ENCODE measurements around the gene SIGLEC5.

DNA sequence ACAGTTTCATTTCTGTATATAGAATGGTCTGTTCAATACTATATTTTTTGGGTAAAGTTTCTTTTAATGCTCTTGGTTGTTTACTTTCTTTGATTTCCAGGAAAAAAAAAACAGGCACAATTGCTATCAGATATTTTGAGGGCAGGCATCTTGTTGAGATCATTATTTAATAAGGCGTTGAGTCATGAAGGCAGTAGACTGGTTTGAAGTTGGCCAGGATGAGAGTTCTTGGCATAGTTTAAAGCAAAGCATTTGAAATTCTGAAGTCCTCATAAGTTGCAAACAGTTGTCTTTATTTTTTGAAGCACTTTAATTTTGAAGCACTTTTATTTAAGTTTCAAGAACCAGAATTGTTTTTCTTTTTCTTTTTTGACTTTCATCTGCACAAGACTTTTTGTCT, 61.7 kb downstream of the SIGLEC5 start:
- no peak for TF ChIP-seq POLR2A (IDR thresholded peaks at IDR 0.05)
- TF ChIP-seq, protein P1, sequence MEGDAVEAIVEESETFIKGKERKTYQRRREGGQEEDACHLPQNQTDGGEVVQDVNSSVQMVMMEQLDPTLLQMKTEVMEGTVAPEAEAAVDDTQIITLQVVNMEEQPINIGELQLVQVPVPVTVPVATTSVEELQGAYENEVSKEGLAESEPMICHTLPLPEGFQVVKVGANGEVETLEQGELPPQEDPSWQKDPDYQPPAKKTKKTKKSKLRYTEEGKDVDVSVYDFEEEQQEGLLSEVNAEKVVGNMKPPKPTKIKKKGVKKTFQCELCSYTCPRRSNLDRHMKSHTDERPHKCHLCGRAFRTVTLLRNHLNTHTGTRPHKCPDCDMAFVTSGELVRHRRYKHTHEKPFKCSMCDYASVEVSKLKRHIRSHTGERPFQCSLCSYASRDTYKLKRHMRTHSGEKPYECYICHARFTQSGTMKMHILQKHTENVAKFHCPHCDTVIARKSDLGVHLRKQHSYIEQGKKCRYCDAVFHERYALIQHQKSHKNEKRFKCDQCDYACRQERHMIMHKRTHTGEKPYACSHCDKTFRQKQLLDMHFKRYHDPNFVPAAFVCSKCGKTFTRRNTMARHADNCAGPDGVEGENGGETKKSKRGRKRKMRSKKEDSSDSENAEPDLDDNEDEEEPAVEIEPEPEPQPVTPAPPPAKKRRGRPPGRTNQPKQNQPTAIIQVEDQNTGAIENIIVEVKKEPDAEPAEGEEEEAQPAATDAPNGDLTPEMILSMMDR (IDR thresholded peaks at IDR 0.05), result no peak

Measured in lower leg skin (tissue), 3 donors.